Retina (tissue), 1 donor: ENCODE data around the gene LHFPL2.

ENCODE experiments used
- DNase-seq: peaks from one replicate; pipeline ENCODE4 v3.0.0-alpha.2; 2016

The LHFPL2 gene

GRCh38 chr5:78563621-78564020 is 85.0 kb downstream of the LHFPL2 start:
- DNase-seq, result no peak

DNA sequence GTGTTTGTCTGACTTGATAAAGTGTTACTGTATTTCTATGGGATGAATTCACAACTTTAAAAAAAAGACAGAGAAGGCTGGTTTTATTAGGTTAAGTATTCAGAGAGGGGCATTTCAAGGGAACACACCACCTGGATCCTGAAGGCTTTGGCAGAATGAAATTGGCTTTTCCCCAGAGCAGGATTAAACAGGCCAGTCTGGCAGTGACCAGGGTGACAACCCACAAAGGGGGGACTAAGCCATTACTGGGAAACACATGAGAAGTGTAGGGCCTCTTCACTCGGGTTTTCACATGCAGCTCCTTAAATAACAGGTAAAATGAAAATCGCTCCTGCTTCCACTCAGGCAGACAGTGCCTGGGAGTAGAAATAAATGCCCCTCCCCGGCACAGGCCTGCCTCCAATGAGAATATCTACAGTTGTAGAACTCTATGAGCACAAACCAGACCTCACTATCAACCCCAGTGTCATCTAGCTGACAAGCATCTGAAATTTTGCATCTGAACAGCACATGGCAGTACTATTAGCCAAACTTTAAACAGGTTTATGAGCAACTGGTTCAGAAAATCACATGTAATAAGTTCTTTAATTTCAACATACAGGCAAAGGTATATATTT is 85.8 kb downstream of the LHFPL2 start:
- no peak for DNase-seq

DNA sequence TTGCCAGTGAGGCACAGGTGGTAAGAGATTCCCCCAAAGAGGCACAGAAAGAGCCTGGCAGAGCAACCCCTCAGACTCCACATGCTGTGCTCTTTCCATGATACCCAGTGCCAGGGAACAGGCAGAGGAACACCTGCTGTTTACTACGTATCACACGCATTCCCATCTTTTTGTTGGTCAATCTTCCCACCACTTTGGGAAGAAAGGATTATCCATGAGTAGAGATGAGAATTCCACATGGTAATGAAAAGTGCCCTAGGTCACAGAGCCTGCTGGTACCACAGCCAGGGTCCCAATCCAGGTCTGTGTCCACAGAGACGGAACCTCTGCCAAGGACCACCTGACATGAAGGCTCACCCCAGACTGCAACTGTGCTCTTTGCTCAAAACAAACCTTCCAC is 86.6 kb downstream of the LHFPL2 start:
- DNase-seq, result no peak

DNA sequence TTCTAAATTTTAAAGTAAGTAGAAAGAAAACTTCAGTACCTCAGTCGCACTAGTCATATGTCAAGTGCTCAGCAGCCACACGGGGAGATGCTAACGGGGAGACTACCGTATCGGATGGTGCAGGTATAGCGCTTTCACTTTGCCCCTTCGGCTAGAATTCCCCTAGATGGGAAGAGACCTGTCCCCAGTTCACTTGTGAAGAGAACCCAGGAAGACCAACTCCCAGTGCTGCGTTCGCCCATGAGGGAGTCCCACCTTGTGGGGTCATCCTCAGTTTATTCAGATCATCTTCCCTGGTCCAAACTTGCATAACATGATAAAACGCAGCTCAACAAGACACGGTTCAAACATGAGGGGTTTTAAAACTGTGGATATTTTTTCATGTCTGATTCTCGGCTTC is 87.3 kb downstream of the LHFPL2 start:
- no peak for DNase-seq

- no peak for DNase-seq
Observed at GRCh38 chr5:78560000-78560855, 88.3 kb downstream of the LHFPL2 start.

DNA sequence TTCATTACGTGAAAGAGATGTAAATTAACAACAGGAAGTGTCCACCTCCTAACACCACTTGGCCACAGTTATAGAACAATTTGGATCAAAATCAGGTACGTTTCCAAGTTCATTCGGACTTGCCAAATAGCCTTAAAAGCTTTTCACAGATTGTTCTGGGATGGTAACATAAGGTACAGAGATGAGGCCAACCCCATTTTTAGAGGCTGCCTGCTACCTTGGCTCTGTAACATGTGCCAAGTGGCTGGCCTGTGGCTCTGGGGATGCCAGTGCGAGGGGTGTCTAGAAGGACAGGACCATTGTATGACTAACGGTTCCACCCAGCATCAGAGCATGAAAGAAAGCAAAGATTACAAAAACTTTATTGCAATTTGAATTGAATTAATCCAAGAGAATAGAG is 91.0 kb downstream of the LHFPL2 start:
- DNase-seq, result no peak

- no peak for DNase-seq
Observed at GRCh38 chr5:78555870-78556269, 92.7 kb downstream of the LHFPL2 start.

GRCh38 chr5:78554670-78555069 is 93.9 kb downstream of the LHFPL2 start:
- DNase-seq, result no peak

DNA sequence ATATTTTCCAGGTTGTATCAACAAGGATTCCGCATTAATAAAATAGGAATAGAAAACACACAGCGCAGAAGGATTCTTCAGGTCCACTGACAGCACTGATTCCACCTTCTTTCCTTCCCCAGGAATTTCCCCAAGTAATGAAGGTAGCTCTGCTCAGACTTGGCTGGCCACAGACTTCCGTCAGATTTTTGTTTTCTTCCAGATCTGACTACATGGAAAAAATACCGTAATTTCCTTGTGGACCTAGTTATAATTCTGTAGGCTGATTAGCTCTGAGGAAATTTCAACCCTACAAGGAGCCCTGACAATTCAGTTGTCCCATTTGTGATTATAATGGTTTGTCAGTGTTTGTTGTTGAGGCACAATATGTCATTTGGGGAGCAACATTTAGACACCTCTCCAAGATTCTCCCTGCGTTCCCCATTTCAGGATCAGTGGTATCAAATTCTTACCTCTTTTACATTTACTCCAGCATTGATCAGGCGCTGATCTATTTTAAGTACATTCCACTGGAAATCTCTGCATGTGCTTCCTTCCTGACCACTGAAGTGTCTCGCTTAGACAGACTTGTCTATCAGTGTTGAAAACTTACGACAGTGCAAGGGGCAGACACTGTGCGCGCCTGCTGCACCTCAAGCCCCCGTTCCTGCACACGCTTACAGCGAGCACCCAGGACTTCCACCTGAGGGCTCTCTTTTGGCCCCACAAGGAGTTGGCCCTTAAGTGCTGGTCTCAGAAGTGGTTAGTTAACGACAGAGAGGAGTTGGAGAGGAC is 94.8 kb downstream of the LHFPL2 start:
- DNase-seq, result no peak

DNA sequence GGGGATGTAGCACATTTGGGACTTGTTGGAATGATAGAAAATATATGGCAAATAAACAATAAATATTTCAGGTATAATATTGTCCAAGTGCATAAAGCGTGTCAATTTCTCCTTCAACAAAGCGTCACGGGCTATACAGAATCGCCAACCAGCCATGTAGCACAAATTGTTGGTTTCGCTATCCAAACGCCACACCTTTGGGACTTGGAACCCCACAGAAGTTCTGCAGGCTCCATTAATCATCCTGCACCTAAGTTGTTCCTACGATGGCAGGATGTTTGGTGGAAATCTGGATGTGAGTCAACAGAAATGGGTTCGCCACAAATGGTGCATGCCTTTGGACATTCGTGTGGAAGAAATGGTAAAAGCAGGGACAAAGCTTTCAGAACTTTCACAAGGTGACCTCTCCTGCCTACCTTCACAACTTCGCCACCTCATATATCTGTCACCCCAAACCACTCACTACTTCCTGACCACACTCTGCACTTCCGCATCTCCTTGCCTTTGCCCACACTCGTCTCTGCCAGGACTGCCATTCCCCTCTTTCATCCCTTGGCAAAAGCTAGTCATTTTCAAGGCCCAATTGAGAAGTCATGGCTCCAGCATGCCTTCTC is 95.7 kb downstream of the LHFPL2 start:
- DNase-seq, result no peak

DNA sequence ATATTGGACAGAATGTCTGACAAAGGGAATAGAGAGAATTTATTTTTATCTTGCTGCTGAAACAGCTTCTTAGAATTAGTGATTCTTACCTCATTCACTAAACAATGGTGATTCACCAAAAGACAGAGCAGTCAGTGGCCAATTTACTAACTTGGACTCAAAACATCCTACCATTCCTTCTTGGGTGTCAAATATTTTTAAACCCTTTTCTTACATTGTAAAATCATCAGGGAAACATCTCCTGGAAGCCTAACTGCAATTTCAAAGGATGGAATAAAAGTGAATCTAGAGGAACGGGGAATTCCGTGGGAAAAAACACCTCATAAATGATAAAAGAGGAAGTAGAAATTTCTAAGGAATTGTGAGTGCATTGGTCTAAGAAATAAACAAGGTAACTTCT is 97.7 kb downstream of the LHFPL2 start:
- no peak for DNase-seq

- DNase-seq, result no peak
Observed at GRCh38 chr5:78549043-78549442, 99.5 kb downstream of the LHFPL2 start.

- no peak for DNase-seq
Observed at GRCh38 chr5:78547731-78548615, 100.6 kb downstream of the LHFPL2 start.

GRCh38 chr5:78547183-78547582 is 101.4 kb downstream of the LHFPL2 start:
- no peak for DNase-seq

- no peak for DNase-seq
Observed at GRCh38 chr5:78546276-78546996, 102.1 kb downstream of the LHFPL2 start.

GRCh38 chr5:78545406-78545805 is 103.2 kb downstream of the LHFPL2 start:
- DNase-seq, result no peak

DNA sequence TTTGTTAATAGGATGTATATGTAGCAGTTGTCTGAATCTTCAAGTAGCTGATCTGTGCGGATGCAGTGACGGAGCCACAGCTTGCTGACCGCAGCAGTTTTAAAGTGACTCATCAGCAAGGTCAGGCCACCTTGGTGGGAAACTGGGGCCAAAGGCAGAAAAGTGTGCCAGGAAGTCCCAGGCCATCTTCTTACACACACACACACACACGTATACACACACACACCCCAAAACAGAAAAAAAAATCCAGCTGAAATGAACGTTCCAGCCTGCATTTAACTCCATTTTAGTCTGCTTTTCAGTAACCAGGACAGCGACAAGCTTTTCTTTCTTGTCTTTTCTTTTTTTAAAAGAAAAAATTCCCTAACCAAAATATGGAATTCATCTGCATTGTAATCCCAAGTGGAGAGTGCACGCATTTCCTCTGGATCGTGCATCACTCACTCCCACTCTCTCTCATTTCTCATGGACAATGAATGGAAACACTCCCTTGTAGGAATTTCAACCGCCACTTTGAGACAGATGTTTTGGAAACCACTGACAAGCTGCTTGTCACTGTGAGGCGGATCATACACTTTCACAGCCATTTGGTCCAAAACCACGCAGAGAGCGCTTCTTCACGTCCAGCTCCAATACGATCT is 103.9 kb downstream of the LHFPL2 start:
- DNase-seq, result no peak

GRCh38 chr5:78543916-78544315 is 104.7 kb downstream of the LHFPL2 start:
- no peak for DNase-seq

- no peak for DNase-seq
Observed at GRCh38 chr5:78543292-78543691, 105.3 kb downstream of the LHFPL2 start.

DNA sequence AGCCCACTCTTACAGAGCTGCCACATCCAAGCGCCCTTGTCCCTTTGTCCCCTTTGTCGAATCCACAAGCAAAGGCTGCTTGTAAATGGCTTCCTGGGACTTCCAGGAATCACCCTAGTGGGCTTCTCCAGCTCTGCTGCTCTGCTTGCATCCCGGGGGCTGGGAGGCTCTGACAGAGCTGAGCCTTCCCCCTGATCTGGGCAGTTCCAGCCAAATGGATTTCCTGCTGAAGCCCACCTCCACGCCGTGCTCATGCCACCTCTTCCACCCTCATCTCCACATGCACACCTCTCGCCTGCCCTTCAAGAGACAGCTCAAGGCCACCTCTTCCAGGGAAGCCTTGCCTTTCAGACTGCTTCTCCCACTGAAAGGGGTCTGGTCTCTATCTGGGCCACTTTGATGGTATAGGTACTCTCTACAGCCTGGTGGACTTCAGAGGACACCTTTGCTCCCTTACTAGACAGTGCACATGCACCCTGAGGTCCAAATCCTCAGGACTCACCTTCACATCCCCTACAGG is 106.2 kb downstream of the LHFPL2 start:
- no peak for DNase-seq
